Dedifferentiated amniotic fluid mesenchymal stem cell (primary cell): ENCODE results near the gene PYDC2.
"Not testable (repeated sequence)": the region's sequence is repeated elsewhere in the genome, so short reads cannot be mapped to it uniquely, and the experiment has no call there.

Experiments
- DNase-seq: peaks from one replicate; pipeline ENCODE4 v3.0.0-alpha.2; 2016; ENCODE audit errors: extremely low spot score

The PYDC2 gene

DNA sequence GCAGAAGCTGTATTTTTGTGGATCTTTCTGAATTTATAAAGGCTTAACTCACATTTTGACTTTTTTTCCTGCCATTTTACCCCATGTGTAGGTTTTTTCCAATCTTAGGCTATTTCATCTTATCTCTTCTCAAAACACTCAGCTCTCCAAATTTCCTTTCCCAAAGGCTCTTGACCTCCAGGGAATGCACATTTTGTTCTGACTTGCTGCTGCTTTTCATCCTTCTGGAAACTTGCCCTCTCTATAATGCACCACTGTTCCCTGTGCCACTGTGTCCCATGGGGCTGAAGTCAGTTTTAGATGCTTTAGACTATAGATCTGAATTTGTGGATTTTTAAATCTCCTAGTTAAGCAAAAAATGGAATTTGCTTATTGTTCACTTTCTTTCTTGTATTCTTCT is 9.1 kb downstream of the PYDC2 start:
- no peak for DNase-seq

DNA sequence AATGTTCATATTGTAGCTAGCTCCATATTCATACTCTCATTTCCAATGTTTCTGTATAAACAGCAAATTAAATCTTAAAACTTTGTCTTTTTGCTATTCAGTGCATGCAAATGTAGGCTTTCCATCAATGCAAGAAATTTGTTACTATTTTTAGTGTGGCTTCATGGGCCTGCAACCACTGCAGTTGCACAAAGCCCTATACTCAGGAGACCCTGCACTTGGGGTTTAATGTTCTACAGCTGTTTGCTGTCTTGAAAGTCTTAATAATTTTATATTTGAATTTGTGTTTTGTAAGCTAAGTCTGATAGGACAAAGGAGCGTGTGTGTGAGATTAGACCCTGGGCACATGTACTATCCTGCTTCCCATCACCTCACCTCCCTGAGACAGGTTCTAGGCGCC is 9.6 kb downstream of the PYDC2 start:
- DNase-seq: no peak

DNA sequence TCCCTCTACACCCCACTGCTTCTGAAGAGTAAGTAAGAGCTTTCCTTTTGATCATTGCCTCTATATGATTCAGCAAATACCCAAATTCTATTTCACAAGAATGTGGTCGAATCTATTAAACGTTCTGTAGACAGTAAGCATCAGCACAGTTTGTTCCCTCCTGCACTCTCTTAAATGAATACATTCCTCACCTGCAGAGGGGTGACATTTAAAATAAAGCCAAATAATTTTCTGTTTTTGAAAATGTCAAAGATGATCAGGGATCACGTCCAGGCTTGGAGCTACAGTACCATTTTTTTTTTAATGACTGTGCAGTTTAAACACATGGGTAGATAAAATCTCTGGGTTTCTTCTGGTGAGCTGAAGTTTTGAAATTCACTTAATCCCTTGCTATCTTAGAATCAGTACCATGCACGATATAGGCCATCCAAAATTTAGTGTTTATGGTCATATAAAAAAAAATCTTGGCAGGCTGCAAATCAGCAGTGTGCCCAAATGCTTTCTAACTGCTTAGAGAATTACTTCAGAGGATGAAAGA is 12.8 kb downstream of the PYDC2 start:
- peak; percentile 60 for DNase-seq

DNA sequence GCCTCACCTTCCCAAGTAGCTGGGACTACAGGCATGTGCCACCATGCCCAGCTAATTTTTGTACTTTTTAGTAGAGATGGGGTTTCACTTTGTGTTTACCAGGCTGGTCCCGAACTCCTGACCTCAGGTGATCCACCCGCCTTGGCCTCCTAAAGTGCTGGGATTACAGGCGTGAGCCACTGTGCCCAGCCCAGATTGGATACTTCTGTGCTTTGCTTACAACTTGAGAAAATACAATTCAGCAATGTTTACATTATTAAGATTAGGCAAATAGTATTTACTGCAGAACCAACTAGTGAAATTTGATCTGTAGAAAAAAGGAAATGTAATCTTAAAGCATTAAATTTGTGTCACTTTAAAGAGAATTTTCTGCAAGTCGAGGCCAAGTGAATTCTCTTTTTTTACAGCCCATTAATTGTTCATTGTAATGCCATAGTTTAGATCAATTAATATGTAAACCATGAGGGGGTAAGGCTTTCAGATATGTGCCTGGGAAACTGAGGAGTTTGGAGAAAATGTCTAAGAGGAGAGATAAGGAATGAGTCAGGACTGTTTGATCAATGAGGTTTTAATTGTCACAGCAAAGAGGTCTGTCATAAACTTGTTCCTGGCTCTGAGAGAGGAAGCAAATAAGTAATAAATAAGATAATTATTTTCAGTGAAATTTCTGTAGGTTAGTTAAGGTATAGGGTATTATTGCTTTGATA is 15.3 kb downstream of the PYDC2 start:
- no peak for DNase-seq

DNA sequence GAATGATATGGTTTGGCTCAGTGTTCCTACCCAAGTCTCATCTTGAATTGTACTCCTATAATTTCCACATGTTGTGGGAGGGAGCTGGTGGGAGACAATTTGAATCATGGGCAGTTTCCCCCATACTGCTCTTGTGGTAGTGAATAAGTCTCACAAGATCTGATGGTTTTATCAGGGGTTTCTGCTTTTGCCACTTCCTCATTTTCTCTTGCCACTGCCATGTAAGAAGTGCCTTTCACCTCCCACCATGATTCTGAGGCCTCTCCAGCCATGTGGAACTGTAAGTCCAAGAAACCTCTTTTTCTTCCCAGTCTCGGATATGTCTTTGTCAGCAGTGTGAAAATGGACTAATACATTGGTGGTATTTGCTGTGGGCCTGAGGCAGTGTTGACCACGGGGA is 23.0 kb downstream of the PYDC2 start:
- not testable (repeated sequence) for DNase-seq

DNA sequence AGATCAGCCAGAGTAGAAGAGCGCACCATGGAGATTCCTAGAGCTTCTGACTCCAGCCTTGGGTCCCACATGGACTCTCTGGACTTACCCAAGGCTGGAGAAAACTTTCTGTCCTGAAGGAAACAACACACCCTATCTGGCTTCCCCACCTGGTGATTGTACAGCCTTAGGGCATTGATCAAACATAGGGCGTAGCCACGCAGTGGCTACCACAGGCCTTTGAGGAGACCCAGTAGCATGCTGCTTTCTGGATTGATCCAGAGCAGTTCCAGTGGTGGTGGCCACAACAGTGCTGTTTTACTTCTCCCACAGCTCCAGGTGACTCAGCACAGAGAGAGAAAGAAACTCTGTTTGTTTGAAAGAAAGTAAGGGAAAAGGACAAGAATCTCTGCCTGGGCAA is 23.5 kb downstream of the PYDC2 start:
- no peak for DNase-seq

DNA sequence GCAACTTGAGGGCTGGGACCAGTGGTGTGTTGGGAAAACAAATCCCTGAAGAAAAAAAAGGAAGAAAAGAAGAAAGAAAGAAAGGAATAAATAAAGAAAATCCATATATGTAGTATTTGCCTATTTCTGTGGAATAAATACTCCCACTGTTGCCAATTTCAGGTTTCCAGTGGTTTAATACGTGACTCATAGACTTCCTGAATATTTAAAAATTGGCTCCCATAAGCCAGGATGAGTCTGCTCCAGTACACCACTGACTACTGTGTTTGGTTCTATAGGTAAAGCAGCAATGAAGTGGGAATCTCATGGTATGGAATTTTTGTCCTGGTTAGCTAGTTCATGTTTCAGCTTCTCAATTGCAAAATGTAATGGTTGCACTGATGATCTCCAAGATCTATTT is 31.6 kb downstream of the PYDC2 start:
- no peak for DNase-seq

DNA sequence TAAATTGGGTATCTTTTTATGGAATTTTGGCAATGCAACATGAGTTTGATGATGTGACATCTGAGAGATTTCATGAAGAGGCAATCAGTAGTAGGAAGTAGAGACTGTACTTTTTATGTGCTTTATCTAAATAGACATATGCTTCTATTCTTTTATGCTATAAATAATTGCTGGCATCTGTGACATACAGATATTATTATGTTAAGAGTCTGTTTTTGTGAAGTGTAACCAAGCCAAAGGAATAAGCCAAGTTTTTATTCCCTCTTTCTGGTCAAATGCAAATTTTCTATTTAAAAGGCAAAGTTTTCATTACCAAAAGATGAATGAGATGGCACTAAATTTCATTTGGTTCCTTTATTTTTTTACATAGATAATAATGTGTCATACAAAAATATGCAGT is 32.4 kb downstream of the PYDC2 start:
- DNase-seq: no peak

DNA sequence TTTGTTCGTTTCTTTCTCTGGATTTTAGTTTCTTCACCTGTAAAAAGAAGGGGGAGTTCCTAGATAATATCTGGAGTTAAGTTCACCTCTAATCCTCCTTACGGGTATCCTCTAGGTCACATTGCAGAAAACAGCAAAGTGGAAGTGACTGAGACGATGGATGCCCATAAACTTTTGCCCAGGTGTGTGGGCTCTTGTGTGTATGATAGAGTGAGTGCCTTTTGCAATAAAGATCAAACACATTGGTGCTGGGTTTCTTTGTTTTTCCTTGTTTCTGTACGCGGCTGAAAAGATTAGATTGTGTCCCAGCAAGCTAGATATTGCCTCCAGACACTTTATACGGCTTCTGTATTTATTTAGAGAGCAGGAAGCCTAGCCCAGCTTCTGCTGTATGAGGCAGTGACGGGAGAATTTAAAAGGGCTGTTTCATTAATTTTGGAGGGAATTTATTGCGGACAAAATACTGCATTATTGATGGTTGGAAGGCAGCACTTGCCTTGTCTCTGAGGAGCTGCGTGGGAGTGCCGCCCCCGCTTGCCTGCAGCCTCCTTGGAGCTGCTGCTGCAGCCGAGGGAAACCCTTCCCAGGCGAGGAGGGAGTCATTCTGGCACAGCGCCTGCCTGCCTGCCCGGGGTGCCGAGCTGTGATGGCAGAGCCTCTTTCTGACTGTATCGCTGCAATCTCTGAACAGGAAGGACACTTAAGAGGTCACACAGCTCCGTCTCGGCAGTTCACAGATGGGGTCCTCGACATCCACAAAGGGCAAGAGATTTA is 38.5 kb downstream of the PYDC2 start:
- DNase-seq: no peak

DNA sequence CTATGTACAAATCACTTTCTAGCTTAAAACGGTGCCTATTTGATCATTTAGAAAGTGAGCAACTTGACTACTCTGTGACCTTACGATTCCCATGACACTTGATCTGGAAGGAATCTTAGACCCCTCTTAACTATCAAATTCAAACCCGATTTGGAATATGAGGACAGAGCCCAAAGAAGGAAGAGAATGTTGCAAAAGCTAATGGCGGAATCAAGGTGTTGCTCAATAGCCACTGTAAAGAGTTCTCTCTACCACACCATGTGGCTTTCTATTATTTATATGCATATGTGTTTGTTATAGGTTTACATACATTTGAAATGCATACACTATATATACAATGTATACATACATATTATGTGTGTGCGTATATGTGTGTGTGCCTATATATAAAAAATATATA is 39.9 kb downstream of the PYDC2 start:
- DNase-seq: no peak

DNA sequence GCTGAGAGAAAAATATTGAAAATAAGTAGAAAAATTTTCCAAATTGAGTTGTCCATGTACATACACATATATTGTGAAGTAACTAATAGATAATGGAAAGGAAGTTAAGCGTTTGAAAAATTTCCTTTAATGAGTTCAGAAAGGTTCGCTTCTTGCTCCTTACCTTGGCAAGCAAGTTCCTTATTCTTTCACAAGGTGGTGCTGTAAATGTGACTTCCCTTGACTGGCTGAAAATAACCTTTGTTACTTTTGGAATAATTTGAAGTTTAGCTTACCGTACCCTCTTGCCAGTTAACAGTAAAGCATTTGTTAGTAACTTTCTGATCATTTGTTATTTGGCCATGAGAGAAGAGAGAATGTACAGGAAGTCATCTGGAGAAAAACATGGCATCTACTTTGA is 41.6 kb downstream of the PYDC2 start:
- no peak for DNase-seq

DNA sequence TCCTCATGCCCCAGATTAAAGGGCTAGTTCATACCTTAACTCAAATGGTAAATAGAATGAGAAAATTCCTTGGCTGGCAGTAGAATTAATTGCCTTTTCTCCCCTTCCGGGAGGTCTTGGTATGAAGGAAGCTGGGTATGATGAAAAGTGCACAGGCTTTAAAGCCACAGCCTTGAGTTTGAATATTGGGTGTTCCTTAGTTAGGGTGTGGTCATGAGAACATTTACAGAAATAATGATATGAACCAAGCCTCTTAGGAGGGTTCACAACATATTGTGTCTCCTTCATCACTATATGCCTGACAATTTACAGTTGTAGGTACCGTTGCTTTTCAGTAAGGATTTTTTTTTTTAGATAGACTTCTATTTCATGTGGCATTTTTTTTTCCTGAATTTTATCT is 48.1 kb downstream of the PYDC2 start:
- DNase-seq: no peak
